NCI-H2081 (cell line): ENCODE data around the gene CCDC106.

Experiments used
- DNase-seq, 2 experiments: peaks; one replicate each; lab custom pipeline; 2025; lab: John Stamatoyannopoulos, UW

The CCDC106 gene

DNA sequence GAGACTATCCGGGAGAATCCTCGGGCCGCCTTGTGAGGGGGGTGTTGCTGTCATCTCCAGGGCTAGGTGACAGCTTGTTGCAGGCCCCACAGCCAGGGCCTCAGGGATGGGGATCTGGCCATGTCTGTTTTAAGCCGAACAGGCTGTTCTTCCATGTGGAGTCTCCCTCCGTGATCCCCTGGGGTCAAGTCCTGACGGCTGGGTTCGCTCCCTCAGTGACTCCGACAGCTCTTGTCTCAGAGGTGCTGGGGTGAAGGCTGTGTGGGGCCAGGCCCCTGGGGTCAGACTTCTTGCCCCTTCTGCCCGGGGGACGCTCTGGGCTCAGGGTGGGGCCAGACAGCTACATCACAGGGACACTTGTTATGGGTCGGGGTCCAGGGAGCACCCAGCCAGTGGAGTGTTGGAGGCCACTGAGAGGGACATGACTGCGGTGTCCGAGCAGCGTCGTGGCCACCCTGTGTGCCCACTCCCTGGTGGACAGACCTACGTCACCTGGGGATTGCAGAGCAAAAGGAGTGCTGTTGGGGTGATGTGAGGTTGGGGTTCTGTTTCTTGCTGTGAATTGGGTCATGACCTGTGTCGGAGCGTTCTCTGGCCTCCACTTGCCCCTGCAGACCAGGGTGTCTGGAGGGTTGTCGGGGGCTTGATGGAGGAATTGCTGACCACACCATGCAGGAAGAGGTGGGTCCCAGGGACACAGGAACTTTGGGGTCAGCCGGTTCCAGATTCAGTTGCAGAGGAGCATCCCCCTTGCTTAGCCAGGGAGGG, 48.5 kb downstream of the CCDC106 start:
- DNase-seq = no peak

DNA sequence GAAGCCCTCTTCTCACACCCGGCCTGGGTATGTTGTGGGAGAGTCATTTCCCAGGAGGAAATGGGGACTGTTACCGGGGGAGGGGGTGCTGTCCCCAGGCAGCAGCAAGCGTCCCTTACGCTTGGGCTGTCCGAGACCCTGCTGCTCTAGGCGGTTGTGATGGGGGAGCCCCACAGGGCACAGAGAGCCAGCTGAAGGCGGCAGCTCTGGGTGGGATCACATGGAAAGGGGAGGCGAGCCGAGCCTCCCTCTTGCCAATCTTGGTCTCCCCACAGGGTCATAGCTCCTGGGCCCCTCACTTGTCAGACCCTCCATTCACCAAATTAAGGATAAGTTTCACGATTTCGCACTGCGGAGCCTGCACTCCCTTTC, 49.0 kb downstream of the CCDC106 start:
- no peak for DNase-seq

DNA sequence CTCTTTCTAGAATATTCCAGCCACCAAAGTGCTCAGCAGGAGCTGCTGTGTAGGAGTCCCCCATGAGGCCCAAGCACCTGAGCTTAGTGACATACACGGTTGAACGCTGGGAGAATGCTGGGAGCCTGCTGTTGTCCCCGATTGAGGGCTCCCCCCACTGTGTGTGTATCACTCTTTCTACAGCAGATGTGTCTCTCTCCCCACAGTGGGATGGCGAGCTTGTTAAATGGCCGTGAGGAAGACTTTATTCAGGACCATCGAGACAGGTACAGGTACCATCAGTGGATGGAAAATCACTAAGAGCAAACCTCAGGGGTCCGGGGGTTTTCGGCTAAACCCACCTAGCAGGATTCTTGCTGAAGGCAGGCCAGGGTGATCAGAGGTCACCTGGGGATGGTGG, 49.7 kb downstream of the CCDC106 start:
- no peak for DNase-seq

DNA sequence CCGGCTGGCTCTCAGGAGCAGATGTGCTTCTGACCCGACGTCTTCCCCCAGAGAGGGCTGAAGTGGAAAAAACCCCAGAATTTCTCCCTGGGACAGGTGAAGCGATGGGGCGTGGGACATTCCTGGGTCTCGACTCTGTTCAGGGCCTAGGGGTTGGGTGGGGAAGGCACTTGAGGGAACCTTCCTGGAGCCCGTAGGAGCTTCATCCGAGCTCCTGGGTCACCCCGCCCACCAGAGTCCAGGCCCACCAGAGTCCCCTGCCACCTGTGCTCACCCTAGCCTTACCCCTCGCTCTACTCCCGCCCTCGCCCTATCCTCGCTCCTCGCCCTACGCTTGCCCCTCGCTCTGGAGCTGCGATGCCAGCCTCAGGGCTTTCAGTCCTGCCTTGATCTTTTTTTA, 50.2 kb downstream of the CCDC106 start:
- DNase-seq = no peak

DNA sequence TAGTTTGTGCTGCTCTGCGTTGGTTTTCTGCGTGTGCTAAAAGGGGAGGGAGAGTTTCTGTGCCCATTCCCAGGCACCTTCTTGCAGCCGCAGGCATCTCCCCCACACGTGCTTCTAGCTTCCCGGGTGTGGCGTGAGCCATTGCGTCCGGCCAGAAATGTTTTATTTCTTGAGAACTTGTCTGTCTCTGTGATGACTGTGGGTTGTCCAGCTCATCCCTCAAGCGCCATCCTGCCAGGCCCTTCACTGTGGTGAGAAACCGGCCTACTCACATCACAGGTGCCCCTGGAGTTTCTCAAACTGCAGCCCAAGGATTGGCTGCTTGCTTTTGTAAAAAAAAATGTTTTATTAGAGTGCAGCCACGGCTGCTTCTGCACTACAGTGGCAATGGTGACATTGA, 51.2 kb downstream of the CCDC106 start:
- DNase-seq = no peak

DNA sequence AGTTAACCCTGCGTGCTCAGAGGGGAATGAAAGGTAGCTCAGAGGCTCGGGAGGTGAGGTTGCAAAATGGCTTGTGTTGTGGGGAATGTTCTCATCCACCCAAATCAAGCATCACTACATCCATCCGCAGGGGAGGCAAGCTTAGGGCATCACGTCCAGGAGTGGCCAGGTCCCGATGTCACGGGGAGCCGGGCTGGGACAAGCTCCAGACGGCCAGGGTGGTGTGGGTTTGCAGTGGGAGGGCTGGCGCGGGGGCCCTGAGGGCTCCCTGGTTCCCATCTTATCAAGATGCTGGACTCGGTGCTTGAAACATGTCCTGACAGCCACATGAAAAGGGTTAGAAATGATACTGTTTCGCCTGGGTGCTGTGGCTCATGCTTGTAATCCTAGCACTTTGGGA, 52.8 kb downstream of the CCDC106 start:
- no peak for DNase-seq

DNA sequence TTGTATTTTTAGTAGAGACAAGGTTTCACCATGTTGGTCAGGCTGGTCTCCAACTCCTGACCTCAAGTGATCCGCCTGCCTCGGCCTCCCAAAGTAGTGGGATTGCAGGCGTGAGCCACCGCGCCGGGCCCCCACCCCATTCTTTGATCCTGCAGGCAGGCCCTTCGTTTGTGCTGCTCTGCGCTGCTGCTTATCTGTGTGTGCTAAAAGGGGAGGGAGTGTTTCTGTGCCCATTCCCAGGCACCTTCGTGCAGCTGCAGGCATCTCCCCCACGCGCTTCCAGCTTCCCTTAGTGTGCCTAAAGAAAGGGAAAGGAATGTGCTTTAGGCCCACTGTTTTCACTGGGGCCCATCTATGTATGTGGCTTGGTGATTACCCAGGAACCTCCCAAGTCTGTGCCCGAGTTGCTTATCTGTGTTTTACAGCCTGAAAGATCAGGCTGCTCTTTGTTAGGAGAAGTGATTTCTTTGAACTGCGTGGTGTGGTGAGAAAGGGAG, 54.2 kb downstream of the CCDC106 start:
- no peak for DNase-seq
